ENCODE data around the gene MIPOL1.

- no peak for TF ChIP-seq POLR2A (IDR thresholded peaks at IDR 0.05)
- no peak for TF ChIP-seq CTCF (IDR thresholded peaks at IDR 0.05)
Measured at GRCh38 chr14:37491076-37491475, 293.3 kb downstream of the MIPOL1 start.

Measured in ovary (tissue), 3 donors.